Fibroblast of gingiva (primary cell): ENCODE data around the gene ESR1.

Experiments used
- DNase-seq: peaks from one replicate; pipeline ENCODE4 v3.0.0-alpha.2; 2011; ENCODE audit warnings: low read depth

The ESR1 gene

DNA sequence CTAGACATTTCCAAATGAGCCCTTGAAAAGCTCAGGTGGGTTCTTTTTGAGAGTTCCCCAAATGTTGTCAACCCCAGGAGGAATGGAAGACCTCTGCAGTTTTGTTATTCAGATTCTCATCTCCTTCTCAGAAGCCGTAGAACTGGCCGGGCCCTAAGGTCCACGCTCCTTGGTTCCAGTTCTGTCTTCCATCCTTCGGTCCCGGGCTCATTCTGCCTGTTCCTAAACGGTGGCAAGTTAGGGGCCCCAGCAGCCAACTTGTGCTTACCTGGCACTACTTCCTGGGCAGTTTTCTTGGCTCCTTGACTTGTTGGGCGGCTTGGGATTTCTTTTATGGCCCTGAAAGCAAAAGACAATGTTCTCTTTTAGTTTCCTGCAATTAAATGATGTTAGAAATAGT lies 6.4 kb downstream of the ESR1 start:
- DNase-seq, result no peak

DNA sequence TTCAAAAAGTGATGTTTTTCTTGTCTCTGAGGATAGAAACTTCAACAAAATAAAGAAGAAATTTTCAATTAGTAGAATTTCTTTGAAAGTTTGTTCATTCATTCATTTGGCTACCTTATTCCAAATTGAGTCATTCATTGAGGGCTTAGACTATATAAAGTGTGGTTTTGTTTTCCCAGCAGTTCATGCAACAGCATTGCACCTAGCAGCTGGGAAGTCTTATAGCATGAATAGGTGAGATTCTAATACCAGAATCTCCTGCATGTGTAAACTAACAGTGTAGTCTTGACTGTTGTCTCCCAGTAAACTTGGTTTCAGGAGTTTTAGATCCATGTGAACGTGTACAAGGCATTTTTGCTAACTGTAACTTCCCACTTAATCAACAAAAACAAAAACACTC lies 7.1 kb downstream of the ESR1 start:
- no peak for DNase-seq

DNA sequence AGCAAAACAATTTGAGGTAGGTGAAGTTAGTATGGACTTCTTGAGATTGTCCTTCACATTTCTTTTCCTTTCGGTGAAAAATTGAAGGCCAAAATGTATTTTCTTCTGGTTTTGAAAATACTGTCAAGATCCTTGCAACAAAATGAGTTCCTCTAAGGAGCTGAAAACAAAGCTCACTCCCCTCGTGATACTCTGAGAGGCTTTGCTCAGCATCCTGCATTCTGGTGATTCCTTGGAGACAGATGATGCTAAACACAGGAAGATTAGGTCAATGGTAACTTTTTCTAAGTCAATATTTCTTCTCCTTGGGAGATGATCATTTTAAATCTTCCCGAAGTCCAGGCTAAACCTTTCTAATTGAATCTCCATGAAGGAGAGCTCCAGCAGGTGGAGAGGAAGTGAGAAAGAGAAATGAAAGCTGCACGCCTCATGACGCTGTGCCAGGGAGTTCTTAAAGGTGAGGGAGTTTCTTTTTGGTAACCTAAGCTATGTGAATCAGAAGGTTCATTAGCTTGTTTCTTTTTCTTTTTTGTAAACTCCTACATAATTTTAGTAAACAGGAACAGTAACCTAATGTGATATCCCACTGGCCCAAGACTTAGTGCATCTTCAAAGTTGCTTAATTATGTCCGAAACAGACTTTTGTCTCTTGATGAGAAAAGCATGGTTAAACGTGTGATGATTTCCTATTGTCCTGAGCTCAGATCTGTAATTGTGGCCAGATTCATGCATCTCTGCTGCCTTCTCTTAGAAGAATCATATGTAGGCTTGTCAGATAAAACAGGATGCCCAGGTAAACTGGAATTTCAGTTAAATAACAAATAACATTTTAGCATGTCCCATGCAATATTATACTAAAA lies 15.0 kb downstream of the ESR1 start:
- DNase-seq, result no peak

DNA sequence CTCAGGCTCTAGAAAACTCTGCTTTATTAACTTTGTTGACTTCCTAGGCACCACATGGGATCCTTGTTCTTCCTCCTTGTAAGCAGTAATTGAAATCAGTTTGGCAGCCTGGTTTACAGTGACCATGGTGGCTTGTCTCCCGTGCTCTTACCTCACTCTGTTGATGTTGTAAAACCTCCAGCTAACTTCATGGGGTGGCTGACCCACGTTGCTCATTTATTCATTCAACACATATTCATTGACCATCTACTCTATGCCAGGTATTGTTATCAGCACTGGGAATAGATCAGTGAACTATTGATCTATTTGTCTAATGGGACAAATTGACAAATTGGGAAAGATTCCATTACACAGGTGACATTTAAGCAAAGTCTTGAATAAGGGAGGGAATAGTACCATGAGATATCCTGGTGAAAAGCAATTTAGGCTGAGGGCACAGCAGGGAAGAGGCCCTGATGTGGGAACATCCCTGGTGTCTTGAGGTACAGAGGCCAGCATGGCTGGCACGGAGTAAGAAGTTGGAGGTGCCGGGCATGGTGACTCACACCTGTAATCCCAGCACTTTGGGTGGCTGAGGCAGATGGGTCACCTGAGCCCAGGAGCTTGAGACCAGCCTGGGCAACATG lies 19.1 kb downstream of the ESR1 start:
- DNase-seq, result no peak

DNA sequence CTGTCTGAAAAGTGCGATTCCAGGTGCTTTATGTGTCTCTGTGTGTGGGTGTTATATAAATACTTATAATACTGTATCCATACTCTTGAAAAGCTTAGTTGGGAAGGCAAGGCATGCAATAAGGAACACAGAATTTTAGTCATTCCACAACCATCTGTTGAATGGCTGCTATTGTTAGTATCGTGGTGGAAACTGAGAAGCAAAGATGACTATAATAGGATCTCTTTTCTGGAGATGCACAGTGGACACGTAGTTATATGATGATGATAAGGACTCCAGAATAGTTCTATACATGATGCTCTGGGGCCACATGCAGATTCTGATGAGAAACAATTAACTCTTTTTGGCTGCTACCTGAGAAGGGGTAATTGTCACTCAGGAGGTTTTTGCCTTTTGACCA lies 25.2 kb downstream of the ESR1 start:
- no peak for DNase-seq

GRCh38 chr6:151835396-151835795 lies 27.9 kb downstream of the ESR1 start:
- no peak for DNase-seq

GRCh38 chr6:151837223-151837622 lies 29.7 kb downstream of the ESR1 start:
- no peak for DNase-seq

DNA sequence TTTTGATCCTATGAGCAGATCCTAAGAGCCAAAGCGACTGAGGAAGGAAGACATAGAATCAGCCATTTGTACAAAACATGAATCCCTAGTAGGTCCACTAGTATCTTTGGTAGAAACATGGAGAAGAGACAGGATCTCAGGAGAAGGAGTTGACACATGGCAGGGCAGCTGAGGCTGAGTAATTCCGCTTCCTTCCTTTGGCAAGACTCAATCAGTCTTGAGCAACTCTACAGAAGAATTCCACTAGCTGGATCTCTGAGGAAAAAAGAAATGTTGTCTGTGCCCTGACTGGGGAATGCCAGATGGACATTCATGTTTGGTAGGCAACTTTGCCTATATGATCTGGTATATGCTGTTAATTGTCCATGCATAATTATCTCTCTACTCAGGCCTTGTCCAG lies 35.3 kb downstream of the ESR1 start:
- peak; percentile 35 for DNase-seq

GRCh38 chr6:151847064-151847463 lies 39.6 kb downstream of the ESR1 start:
- peak; percentile 35 for DNase-seq

DNA sequence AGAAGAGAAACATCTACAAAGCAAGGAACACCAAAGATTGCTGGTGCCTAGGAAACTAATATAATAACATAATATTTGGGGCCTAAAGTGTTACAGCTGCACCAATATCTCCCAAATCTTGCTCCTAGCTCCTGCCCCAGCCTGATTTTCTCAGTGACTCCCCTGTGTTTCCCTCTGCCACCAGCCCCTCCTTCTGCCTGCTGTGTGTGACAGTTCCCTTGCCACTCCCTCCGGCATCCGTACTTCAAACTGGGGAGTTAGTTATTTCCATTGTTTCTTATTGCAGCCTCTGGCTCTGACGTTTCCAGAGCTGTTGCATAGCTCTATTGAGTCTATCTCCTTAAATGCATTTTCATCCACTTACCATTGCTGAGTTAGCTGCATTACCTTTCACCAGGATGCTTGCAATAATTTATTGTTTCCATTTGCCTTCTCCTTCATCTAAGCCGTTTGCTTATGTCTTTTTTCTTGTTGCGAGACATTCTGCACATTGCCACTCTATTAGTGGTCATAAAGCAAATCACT lies 43.1 kb downstream of the ESR1 start:
- DNase-seq, result no peak

DNA sequence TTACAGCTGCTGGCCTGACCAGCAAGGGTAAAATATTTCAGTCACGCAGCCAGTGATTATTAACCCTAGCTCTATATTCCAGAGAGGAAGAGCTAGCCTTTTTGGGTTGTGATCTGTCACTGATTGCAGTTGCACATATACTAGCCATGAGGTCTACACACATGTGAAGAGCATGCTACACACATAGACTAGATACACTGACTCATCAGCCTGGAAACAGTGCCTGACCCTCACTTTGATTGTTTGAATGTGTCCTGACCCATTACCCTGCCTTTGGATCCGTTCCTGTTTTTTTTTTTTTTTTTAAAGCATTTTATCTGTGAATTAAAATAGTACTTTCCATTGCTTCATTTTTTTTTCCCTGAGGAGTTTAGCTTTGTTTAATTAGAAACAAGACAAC lies 50.8 kb downstream of the ESR1 start:
- DNase-seq, result no peak

- DNase-seq, result no peak
Measured at GRCh38 chr6:151862461-151862860, 55.0 kb downstream of the ESR1 start.

DNA sequence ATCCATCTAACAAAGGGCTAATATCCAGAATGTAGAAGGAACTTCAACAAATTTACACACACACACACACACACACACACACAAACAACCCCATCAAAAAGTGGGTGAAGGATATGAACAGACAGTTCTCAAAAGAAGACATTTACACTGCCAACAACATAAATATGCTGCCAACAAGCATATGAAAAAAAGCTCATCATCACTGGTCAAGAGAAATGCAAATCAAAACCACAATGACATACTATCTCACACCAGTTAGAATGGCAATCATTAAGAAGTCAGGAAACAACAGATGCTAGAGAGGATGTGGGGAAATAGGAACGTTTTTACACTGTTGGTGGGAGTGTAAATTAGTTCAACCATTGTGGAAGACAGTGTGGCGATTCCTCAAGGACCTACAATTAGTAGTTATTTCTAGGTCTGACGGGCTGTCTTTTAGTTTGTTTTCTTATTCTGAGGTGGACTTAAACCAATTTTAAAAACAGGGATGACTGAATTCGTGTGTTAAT lies 59.9 kb downstream of the ESR1 start:
- peak; percentile 38 for DNase-seq

DNA sequence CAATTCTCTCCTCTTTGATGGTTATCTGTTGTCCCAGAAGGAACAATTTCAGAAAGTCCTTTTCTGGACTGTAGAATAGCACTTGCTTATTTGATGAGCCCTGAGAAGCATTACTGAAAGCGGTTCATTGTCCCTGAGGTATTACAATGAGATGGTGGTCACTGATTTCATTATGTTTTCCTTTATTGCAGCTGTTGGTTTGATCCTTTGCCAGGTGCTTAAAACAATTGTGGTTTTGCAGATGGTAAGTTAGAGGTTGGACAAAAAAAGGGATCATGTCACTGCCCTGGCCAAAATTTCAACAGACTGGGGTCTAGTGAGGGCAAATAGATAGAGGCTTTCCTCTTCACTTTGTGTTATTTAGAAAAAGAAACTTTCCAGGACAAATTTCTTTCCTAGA lies 61.9 kb downstream of the ESR1 start:
- peak; percentile 83 for DNase-seq

GRCh38 chr6:151869787-151870186 lies 62.3 kb downstream of the ESR1 start:
- DNase-seq, result peak; percentile 86

DNA sequence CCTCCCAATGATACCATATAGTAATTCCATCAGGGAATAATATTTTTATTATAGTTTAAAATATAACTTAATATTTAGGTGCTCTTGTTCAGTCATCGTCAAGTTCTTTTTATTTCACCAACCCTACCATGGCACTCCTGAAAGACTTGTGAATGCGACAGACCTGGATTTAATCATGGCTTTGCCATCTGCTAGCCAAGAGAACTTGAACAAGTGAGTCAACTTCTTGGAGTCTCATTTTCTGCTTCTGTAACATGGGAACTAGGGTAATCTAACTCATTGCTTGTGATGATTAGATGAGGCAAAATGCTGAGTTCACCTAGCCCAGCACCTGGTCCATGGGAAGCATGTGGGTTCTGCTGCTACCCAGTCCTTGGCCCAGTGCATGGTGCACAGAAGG lies 62.9 kb downstream of the ESR1 start:
- DNase-seq, result peak; percentile 20

DNA sequence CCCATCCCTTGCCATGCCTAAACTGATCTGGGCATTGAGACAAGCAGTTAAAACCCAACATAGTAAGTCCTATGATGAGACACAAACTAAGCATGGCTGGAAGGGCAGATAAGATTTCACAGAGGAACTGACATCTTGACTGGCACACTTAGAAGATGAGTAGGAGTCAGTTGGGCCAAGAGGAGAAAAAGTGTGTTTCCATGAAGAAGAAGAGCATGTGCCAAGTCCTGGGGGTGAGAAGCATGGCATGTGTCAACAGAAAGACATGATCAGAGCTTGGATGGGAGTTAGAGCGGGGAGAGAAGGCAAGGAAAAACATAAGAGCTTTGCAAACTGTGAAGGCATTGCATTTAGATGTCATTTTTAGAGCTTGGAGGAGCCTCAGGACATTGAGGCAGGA lies 68.0 kb downstream of the ESR1 start:
- no peak for DNase-seq

DNA sequence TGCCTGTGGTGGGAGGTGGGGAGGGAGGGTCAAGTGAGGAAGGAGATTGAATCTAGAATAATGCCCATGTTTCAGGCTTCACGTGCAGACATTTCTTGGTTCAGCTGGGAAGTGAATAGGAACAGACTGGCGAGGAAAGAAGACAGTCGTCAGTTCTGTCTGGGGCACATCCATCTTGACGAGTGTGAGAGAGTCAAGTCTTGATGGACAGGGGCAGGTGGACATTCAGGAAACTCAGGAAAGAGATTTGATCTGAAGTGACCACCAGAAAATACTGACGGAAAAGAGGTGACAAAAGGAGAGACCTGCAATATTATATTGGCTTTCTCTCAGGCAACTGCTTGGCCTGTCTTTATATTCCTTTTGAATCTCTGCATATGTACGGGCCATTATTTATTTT lies 68.6 kb downstream of the ESR1 start:
- DNase-seq, result no peak

GRCh38 chr6:151877458-151877857 lies 70.0 kb downstream of the ESR1 start:
- DNase-seq, result no peak

DNA sequence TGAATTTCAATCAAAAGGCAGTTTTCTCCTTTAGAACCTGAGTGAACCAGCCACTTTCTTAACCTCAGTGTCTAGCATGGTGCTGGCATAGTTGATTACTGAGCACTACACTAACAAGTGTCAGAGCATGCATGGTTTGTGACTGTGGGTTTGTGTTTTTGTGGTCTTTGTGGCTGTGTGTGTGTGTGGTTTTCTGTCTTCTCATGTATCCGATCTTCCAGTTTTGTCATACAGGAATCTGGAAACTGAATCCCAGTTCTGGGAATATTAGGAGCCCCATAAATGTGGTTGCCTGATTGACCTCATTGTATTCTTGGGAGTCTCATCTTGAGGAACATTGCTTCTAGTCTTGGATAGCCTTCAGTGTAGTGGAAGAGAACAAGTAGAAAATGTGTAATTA lies 73.7 kb downstream of the ESR1 start:
- no peak for DNase-seq

DNA sequence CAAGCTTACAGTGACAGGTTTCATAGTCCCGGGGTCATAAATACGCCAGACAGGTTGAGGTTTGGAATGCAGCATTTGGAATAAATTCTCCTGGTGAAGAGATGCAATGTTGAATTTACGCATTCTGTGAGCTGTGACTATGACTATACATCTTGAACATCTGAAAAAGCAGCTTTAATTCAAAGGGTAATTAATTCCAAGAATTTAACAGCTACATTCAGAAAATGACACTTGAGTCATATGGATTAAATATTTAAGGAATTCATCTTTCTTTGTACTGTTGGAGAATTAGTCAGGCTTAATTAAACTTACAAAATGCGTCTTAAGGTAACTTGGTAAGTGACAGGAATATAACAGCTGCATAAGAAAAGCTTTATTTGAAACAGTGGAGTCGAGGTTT lies 74.7 kb downstream of the ESR1 start:
- no peak for DNase-seq

DNA sequence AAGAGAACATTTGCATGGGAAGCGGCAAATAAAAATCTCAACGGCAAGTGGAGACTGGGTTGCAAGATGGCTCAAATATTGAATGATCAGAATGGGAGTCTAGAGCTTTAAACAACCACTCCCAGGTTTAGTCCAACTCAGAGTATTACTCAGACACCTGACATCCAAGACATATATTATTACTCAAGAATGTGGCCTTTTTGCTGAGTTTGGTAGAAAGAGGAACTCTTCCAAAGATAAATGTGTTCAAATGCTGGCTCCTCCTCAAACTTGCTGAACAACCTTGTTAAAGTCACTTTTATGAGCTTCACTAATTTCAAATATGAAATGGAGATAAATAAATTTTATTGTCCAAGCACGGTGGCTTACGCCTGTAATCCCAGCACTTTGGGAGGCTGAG lies 77.8 kb downstream of the ESR1 start:
- no peak for DNase-seq

GRCh38 chr6:151891524-151891923 lies 84.0 kb downstream of the ESR1 start:
- no peak for DNase-seq
